Measurements from ENCODE around the gene ANGPTL4.

ANGPTL4 gene

DNA sequence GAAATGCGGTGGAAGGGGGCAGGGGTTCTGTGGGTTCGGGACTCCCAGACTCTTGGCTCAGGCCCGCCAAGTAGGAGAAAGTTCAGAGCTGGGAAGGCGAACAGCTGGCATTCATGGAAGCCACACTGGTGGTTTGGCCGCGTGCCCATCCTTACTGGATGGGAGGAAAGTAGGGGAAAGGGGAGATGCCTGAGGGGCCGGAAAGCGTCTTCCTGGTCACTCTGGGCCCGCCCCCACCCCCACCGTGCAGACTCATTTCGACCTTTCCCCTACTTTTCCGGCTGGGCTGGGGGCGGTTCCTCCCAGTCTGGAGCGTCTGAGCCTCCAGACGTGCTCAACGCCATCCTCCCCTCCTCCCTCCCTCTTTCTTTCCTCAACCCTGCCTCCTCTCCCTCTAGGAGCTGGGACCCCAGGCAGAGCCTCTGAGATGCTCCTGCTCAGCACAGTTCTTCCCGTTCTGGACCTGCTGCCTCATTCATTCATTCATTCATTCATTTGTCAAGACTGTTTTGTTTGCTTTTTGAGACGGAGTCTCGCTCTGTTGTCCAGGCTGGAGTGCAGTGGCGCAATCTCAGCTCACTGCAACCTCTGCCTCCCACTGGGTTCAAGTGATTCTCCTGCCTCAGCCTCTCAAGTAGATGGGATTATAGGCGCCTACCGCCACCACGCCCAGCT, 3.5 kb downstream of the ANGPTL4 start:
- Histone ChIP-seq H3K27ac (ENCODE audit: low read depth, low read length, poor library complexity, severe bottlenecking) (no peak overlapping the region), H3K79me2 (ENCODE audit: insufficient read depth, low read length) (no peaks in the 10 kb centered on the region), H3K4me3 (ENCODE audit: low read depth, low read length, poor library complexity, severe bottlenecking) (no peak overlapping the region), H3K9me3 (ENCODE audit: low read length) (no peaks in the 10 kb centered on the region), H3K27me3 (ENCODE audit: insufficient read depth, low read length) (no peaks in the 10 kb centered on the region), H3K4me1 (ENCODE audit: insufficient read depth, low read length, severe bottlenecking) (no peaks in the 10 kb centered on the region), H3K4me2 (ENCODE audit: low read length) (no peak overlapping the region), H2AFZ (ENCODE audit: low read length) (no peak overlapping the region), H3K9ac (ENCODE audit: low read length) (no peak overlapping the region), H3K36me3 (ENCODE audit: insufficient read depth, low read length) (no peaks in the 10 kb centered on the region), H4K20me1 (ENCODE audit: insufficient read depth, low read length) (no peaks in the 10 kb centered on the region), H3F3A (ENCODE audit: insufficient read depth, low read length) (no peaks in the 10 kb centered on the region), H3K9me2 (ENCODE audit: low read depth, low read length) (no peaks in the 10 kb centered on the region)
- no peak for TF ChIP-seq EZH2 (IDR thresholded peaks at IDR 0.05; ENCODE audit: borderline replicate concordance, low read length)
- TF ChIP-seq, protein P1, sequence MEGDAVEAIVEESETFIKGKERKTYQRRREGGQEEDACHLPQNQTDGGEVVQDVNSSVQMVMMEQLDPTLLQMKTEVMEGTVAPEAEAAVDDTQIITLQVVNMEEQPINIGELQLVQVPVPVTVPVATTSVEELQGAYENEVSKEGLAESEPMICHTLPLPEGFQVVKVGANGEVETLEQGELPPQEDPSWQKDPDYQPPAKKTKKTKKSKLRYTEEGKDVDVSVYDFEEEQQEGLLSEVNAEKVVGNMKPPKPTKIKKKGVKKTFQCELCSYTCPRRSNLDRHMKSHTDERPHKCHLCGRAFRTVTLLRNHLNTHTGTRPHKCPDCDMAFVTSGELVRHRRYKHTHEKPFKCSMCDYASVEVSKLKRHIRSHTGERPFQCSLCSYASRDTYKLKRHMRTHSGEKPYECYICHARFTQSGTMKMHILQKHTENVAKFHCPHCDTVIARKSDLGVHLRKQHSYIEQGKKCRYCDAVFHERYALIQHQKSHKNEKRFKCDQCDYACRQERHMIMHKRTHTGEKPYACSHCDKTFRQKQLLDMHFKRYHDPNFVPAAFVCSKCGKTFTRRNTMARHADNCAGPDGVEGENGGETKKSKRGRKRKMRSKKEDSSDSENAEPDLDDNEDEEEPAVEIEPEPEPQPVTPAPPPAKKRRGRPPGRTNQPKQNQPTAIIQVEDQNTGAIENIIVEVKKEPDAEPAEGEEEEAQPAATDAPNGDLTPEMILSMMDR (IDR thresholded peaks at IDR 0.05; ENCODE audit: low read length): no peak

DNA sequence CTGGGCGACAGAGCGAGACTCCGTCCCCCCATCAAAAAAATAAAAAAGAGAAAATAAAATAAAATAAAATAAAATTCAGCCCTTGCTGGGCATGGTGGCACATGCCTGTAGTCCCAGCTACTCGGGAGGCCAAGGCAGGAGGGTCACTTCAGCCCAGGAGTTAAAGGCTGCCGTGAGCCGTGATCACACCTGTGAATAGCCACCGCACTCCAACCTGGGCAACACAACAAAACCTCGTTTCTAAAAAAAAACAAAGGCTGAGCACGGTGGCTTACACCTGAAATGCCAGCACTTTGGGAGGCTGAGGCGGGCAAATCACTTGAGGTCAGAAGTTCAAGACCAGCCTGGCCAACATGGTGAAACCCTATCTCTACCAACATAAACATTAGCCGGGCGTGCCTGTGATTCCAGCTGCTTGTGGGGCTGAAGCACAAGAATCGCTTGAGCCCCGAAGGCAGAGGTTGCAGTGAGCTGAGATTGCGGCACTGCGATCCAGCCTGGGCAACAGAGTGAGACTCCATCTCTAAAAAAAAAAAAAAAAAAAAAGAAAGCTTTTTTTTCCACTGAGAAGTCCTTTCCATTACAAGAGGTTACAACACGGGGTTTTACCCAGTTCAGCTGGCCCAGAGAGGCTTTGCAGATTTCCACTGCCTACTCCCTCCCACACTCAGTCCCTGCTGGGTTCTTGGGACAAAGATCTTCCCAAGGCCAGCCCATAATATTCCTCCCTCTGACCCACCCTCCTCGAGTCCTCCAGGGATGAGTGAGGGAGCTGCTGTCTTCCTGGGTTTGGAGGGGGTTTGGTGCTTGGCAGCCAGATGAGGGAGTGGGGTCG, 6.4 kb downstream of the ANGPTL4 start:
- Histone ChIP-seq H3K9ac (ENCODE audit: low read length) (no peak overlapping the region), H2AFZ (ENCODE audit: low read length) (no peak overlapping the region), H3K36me3 (ENCODE audit: insufficient read depth, low read length) (no peaks in the 10 kb centered on the region; the same call in 1 of the 2 replicates), H3F3A (ENCODE audit: insufficient read depth, low read length) (no peaks in the 10 kb centered on the region), H3K79me2 (ENCODE audit: insufficient read depth, low read length) (no peaks in the 10 kb centered on the region), H3K4me3 (ENCODE audit: low read depth, low read length, poor library complexity, severe bottlenecking) (no peak overlapping the region), H3K4me1 (ENCODE audit: insufficient read depth, low read length, severe bottlenecking) (no peaks in the 10 kb centered on the region), H3K4me2 (ENCODE audit: low read length) (no peak overlapping the region), H3K27me3 (ENCODE audit: insufficient read depth, low read length) (no peaks in the 10 kb centered on the region), H3K9me2 (ENCODE audit: low read depth, low read length) (no peaks in the 10 kb centered on the region), H3K27ac (ENCODE audit: low read depth, low read length, poor library complexity, severe bottlenecking) (no peak overlapping the region), H4K20me1 (ENCODE audit: insufficient read depth, low read length) (no peaks in the 10 kb centered on the region), H3K9me3 (ENCODE audit: low read length) (no peaks in the 10 kb centered on the region)
- TF ChIP-seq, protein P1 (IDR thresholded peaks at IDR 0.05; ENCODE audit: low read length): no peak
- no peak for TF ChIP-seq EZH2 (IDR thresholded peaks at IDR 0.05; ENCODE audit: borderline replicate concordance, low read length)

DNA sequence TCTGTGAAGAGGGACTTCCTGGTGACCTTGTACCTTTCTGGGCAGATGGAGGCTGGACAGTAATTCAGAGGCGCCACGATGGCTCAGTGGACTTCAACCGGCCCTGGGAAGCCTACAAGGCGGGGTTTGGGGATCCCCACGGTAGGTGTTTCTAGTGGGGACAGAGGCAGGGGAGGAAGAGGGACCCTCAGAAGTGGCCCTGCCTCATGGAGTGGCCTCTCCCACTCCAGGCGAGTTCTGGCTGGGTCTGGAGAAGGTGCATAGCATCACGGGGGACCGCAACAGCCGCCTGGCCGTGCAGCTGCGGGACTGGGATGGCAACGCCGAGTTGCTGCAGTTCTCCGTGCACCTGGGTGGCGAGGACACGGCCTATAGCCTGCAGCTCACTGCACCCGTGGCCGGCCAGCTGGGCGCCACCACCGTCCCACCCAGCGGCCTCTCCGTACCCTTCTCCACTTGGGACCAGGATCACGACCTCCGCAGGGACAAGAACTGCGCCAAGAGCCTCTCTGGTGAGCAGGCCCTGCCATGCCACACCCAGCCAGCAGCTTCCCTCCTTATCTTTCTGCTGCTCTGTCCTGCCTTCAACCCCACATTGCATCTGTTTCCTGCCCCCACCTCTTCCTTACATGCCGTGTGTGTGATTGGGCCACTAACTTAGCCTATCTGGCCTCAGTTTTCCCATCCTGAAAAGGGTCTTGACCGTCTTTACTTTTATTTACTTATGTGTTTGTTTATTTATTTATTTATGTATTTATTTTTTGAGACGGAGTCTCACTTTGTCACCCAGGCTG, 7.3 kb downstream of the ANGPTL4 start:
- H3K9me2 ChIP-seq (ENCODE audit: low read depth, low read length): no peaks in the 10 kb centered on the region
- no peak overlapping the region for H3K4me3 ChIP-seq (ENCODE audit: low read depth, low read length, poor library complexity, severe bottlenecking)
- H3K27me3 ChIP-seq (ENCODE audit: insufficient read depth, low read length): no peaks in the 10 kb centered on the region
- no peaks in the 10 kb centered on the region for H3F3A ChIP-seq (ENCODE audit: insufficient read depth, low read length)
- TF ChIP-seq, protein P1 (IDR thresholded peaks at IDR 0.05; ENCODE audit: low read length): no peak
- TF ChIP-seq EZH2 (IDR thresholded peaks at IDR 0.05; ENCODE audit: borderline replicate concordance, low read length): no peak
- H3K79me2 ChIP-seq (ENCODE audit: insufficient read depth, low read length): no peaks in the 10 kb centered on the region
- H3K9ac ChIP-seq (ENCODE audit: low read length): no peak overlapping the region
- H3K36me3 ChIP-seq (ENCODE audit: insufficient read depth, low read length): no peaks in the 10 kb centered on the region; the same call in 1 of the 2 replicates
- H4K20me1 ChIP-seq (ENCODE audit: insufficient read depth, low read length): no peaks in the 10 kb centered on the region
- no peak overlapping the region for H3K27ac ChIP-seq (ENCODE audit: low read depth, low read length, poor library complexity, severe bottlenecking)
- no peaks in the 10 kb centered on the region for H3K4me1 ChIP-seq (ENCODE audit: insufficient read depth, low read length, severe bottlenecking)
- H3K9me3 ChIP-seq (ENCODE audit: low read length): no peaks in the 10 kb centered on the region
- H2AFZ ChIP-seq (ENCODE audit: low read length): no peak overlapping the region
- no peak overlapping the region for H3K4me2 ChIP-seq (ENCODE audit: low read length)
